HEK293 (cell line): ENCODE results near the gene WBP4.

Experiments
- EGR2 ChIP-seq: fragments of 450-650 bp; formaldehyde crosslinking; IDR thresholded peaks from 2 replicates; pipeline ENCODE4 v1.5.1; 2016; ENCODE audit warnings: low read depth, missing biosample characterization, missing genetic modification characterization
- PRDM1 ChIP-seq: fragments of 450-650 bp; formaldehyde crosslinking; IDR thresholded peaks from 2 replicates; pipeline ENCODE4; 2016; ENCODE audit warnings: missing biosample characterization, missing genetic modification characterization
- SCRT1 ChIP-seq: fragments of 450-650 bp; formaldehyde crosslinking; IDR thresholded peaks from 2 replicates; pipeline ENCODE4 v1.5.1; 2016; ENCODE audit warnings: missing biosample characterization, missing genetic modification characterization, borderline replicate concordance
- ZBTB20 ChIP-seq: fragments of 450-650 bp; formaldehyde crosslinking; IDR thresholded peaks from 2 replicates; pipeline ENCODE4 v1.5.1; 2016; ENCODE audit warnings: missing biosample characterization, missing genetic modification characterization
- ZBTB8A ChIP-seq: fragments of 450-650 bp; formaldehyde crosslinking; IDR thresholded peaks from 2 replicates; pipeline ENCODE4 v1.5.1; 2016; ENCODE audit warnings: missing biosample characterization, missing genetic modification characterization
- ZNF121 ChIP-seq: fragments of 450-650 bp; formaldehyde crosslinking; IDR thresholded peaks from 2 replicates; pipeline ENCODE4 v1.5.1; 2016; ENCODE audit warnings: missing biosample characterization, missing genetic modification characterization
- ZNF214 ChIP-seq: fragments of 450-650 bp; formaldehyde crosslinking; IDR thresholded peaks from 2 replicates; pipeline ENCODE4 v1.5.1; 2017; ENCODE audit warnings: missing biosample characterization, mild to moderate bottlenecking, missing genetic modification characterization, borderline replicate concordance
- ZNF302 ChIP-seq: fragments of 450-650 bp; formaldehyde crosslinking; IDR thresholded peaks from 2 replicates; pipeline ENCODE4 v1.5.1; 2016; ENCODE audit warnings: missing biosample characterization, missing genetic modification characterization, low read depth
- ZNF423 ChIP-seq: fragments of 450-650 bp; formaldehyde crosslinking; IDR thresholded peaks from 2 replicates; pipeline ENCODE4 v1.5.1; 2016; ENCODE audit warnings: missing biosample characterization, missing genetic modification characterization
- ZNF426 ChIP-seq: fragments of 450-650 bp; formaldehyde crosslinking; IDR thresholded peaks from 2 replicates; pipeline ENCODE4 v1.5.1; 2017; ENCODE audit warnings: missing biosample characterization, missing genetic modification characterization, mild to moderate bottlenecking, inconsistent platforms, moderate library complexity
- ZNF521 ChIP-seq: fragments of 450-650 bp; formaldehyde crosslinking; IDR thresholded peaks from 2 replicates; pipeline ENCODE4 v1.5.1; 2017; ENCODE audit warnings: missing biosample characterization, mild to moderate bottlenecking, missing genetic modification characterization
- ZNF571 ChIP-seq: fragments of 450-650 bp; formaldehyde crosslinking; IDR thresholded peaks from 2 replicates; pipeline ENCODE4 v1.5.0; 2017; ENCODE audit warnings: missing biosample characterization, missing genetic modification characterization
- ZNF600 ChIP-seq: fragments of 450-650 bp; formaldehyde crosslinking; IDR thresholded peaks from 2 replicates; pipeline ENCODE4 v1.5.1; 2016; ENCODE audit warnings: missing biosample characterization, missing genetic modification characterization
- ZNF658 ChIP-seq: fragments of 450-650 bp; formaldehyde crosslinking; IDR thresholded peaks from 2 replicates; pipeline ENCODE4; 2016; ENCODE audit warnings: missing biosample characterization, missing genetic modification characterization
- ZNF664 ChIP-seq: fragments of 450-650 bp; formaldehyde crosslinking; IDR thresholded peaks from 2 replicates; pipeline ENCODE4 v1.5.1; 2016; ENCODE audit warnings: missing biosample characterization, missing genetic modification characterization
- ZNF670 ChIP-seq: fragments of 450-650 bp; formaldehyde crosslinking; IDR thresholded peaks from 2 replicates; pipeline ENCODE4 v1.5.1; 2016; ENCODE audit warnings: missing biosample characterization, missing genetic modification characterization, low read depth
- ZNF707 ChIP-seq: fragments of 450-650 bp; formaldehyde crosslinking; IDR thresholded peaks from 2 replicates; pipeline ENCODE4 v1.5.1; 2016; ENCODE audit warnings: missing biosample characterization, missing genetic modification characterization
- ZNF792 ChIP-seq: fragments of 450-650 bp; formaldehyde crosslinking; IDR thresholded peaks from 2 replicates; pipeline ENCODE4 v1.5.1; 2016; ENCODE audit warnings: missing biosample characterization, missing genetic modification characterization
- ZNF843 ChIP-seq: fragments of 450-650 bp; formaldehyde crosslinking; IDR thresholded peaks from 2 replicates; pipeline ENCODE4 v1.5.1; 2016; ENCODE audit warnings: missing biosample characterization, missing genetic modification characterization
- ZSCAN16 ChIP-seq: fragments of 450-650 bp; formaldehyde crosslinking; IDR thresholded peaks from 2 replicates; pipeline ENCODE4 v1.5.1; 2016; ENCODE audit warnings: missing biosample characterization, missing genetic modification characterization
- TF ChIP-seq, protein P1 (sequence below): fragments of 450-650 bp; formaldehyde crosslinking; IDR thresholded peaks from 2 replicates; pipeline ENCODE4 v1.5.1; 2016; ENCODE audit warnings: missing biosample characterization, missing genetic modification characterization
- TF ChIP-seq, protein P2 (sequence below): fragments of 450-650 bp; formaldehyde crosslinking; IDR thresholded peaks from 2 replicates; pipeline ENCODE4 v1.5.1; 2017; ENCODE audit warnings: missing biosample characterization, missing genetic modification characterization
- TF ChIP-seq, protein P3 (sequence below): IDR thresholded peaks from 2 replicates; pipeline ENCODE4 v1.6.1; 2011; ENCODE audit warnings: mild to moderate bottlenecking, low read depth, low read length, borderline replicate concordance
- TF ChIP-seq, protein P4 (sequence below): fragments of 450-650 bp; formaldehyde crosslinking; IDR thresholded peaks from 2 replicates; pipeline ENCODE4 v1.5.1; 2016; ENCODE audit warnings: missing biosample characterization, missing genetic modification characterization
- TF ChIP-seq, protein P5 (sequence below): fragments of 450-650 bp; formaldehyde crosslinking; optimal IDR thresholded peaks from 2 replicates; pipeline ENCODE3; 2016; ENCODE audit warnings: missing biosample characterization, mild to moderate bottlenecking, missing genetic modification characterization
- TF ChIP-seq, protein P6 (sequence below): fragments of 450-650 bp; formaldehyde crosslinking; IDR thresholded peaks from 2 replicates; pipeline ENCODE4 v1.5.0; 2017; ENCODE audit warnings: missing biosample characterization, missing genetic modification characterization, borderline replicate concordance
- TF ChIP-seq, protein P7 (sequence below): fragments of 450-650 bp; formaldehyde crosslinking; IDR thresholded peaks from 2 replicates; pipeline ENCODE4 v1.5.1; 2016; ENCODE audit warnings: missing biosample characterization, missing genetic modification characterization

The WBP4 gene

DNA sequence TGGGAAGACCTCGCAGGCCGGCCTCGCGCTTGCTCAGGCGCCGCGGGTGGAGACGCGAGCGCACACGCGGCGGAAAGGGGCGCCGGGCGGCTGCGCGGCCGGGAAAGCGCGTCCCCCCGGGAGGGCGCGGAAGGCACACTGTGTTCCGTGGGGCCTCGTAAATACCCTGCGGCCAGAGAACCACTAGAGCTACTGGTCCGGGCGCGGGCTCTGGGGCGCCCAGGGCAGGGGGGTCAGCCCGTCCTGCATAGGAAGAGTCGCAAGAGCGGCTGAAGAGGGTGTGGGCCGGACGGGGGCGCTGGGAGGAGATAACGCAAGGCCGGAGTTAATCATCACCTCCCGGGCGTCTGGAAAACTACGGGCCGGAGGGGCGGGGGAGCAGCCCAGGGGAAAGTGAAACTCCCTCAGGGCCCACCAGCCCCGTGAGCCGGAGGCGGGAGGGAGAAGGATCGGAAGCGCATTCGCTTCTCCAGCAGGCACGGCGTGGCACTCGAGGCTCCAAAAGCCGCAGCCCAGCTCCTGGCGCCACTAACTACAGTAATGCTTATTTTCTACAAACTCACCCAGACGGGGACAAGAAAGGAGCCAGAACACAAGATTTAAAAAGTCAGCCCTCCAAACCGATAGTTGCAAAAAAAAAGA is 1.1 kb upstream of the WBP4 start (continued):
- peak; percentile 99 for TF ChIP-seq ZBTB8A
- TF ChIP-seq, protein P1, sequence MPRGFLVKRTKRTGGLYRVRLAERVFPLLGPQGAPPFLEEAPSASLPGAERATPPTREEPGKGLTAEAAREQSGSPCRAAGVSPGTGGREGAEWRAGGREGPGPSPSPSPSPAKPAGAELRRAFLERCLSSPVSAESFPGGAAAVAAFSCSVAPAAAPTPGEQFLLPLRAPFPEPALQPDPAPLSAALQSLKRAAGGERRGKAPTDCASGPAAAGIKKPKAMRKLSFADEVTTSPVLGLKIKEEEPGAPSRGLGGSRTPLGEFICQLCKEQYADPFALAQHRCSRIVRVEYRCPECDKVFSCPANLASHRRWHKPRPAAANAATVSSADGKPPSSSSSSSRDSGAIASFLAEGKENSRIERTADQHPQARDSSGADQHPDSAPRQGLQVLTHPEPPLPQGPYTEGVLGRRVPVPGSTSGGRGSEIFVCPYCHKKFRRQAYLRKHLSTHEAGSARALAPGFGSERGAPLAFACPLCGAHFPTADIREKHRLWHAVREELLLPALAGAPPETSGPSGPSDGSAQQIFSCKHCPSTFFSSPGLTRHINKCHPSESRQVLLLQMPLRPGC (tag by site-specific recombination), result peak; percentile 57; the same call in 1 of the 2 replicates
- TF ChIP-seq ZSCAN16 (tag by site-specific recombination), result 0 out of 2 replicates have a peak, but pooled peaks have one; percentile 57
- no peak for TF ChIP-seq SCRT1 (tag by site-specific recombination)
- peak; percentile 86 for TF ChIP-seq ZNF600
- peak; percentile 79; the same call in 1 of the 2 replicates for TF ChIP-seq PRDM1 (tag by site-specific recombination)
- TF ChIP-seq ZBTB20 (tag by site-specific recombination), result peak; percentile 91
- TF ChIP-seq, protein P2, sequence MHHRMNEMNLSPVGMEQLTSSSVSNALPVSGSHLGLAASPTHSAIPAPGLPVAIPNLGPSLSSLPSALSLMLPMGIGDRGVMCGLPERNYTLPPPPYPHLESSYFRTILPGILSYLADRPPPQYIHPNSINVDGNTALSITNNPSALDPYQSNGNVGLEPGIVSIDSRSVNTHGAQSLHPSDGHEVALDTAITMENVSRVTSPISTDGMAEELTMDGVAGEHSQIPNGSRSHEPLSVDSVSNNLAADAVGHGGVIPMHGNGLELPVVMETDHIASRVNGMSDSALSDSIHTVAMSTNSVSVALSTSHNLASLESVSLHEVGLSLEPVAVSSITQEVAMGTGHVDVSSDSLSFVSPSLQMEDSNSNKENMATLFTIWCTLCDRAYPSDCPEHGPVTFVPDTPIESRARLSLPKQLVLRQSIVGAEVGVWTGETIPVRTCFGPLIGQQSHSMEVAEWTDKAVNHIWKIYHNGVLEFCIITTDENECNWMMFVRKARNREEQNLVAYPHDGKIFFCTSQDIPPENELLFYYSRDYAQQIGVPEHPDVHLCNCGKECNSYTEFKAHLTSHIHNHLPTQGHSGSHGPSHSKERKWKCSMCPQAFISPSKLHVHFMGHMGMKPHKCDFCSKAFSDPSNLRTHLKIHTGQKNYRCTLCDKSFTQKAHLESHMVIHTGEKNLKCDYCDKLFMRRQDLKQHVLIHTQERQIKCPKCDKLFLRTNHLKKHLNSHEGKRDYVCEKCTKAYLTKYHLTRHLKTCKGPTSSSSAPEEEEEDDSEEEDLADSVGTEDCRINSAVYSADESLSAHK (tag by site-specific recombination), result peak; percentile 94
- TF ChIP-seq, protein P3, sequence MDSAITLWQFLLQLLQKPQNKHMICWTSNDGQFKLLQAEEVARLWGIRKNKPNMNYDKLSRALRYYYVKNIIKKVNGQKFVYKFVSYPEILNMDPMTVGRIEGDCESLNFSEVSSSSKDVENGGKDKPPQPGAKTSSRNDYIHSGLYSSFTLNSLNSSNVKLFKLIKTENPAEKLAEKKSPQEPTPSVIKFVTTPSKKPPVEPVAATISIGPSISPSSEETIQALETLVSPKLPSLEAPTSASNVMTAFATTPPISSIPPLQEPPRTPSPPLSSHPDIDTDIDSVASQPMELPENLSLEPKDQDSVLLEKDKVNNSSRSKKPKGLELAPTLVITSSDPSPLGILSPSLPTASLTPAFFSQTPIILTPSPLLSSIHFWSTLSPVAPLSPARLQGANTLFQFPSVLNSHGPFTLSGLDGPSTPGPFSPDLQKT, result no peak
- TF ChIP-seq, protein P4, sequence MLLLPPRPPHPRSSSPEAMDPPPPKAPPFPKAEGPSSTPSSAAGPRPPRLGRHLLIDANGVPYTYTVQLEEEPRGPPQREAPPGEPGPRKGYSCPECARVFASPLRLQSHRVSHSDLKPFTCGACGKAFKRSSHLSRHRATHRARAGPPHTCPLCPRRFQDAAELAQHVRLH (tag by site-specific recombination), result peak; percentile 68; the same call in 1 of the 2 replicates
- TF ChIP-seq, protein P5, sequence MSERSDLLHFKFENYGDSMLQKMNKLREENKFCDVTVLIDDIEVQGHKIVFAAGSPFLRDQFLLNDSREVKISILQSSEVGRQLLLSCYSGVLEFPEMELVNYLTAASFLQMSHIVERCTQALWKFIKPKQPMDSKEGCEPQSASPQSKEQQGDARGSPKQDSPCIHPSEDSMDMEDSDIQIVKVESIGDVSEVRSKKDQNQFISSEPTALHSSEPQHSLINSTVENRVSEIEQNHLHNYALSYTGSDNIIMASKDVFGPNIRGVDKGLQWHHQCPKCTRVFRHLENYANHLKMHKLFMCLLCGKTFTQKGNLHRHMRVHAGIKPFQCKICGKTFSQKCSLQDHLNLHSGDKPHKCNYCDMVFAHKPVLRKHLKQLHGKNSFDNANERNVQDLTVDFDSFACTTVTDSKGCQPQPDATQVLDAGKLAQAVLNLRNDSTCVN, result peak; percentile 93
- peak; percentile 77 for TF ChIP-seq EGR2 (tag by site-specific recombination)
- no peak for TF ChIP-seq ZNF658 (tag by site-specific recombination)
- TF ChIP-seq ZNF426 (tag by site-specific recombination), result no peak
- TF ChIP-seq ZNF214 (tag by site-specific recombination), result no peak
- no peak for TF ChIP-seq ZNF664 (tag by site-specific recombination)
- TF ChIP-seq, protein P6, sequence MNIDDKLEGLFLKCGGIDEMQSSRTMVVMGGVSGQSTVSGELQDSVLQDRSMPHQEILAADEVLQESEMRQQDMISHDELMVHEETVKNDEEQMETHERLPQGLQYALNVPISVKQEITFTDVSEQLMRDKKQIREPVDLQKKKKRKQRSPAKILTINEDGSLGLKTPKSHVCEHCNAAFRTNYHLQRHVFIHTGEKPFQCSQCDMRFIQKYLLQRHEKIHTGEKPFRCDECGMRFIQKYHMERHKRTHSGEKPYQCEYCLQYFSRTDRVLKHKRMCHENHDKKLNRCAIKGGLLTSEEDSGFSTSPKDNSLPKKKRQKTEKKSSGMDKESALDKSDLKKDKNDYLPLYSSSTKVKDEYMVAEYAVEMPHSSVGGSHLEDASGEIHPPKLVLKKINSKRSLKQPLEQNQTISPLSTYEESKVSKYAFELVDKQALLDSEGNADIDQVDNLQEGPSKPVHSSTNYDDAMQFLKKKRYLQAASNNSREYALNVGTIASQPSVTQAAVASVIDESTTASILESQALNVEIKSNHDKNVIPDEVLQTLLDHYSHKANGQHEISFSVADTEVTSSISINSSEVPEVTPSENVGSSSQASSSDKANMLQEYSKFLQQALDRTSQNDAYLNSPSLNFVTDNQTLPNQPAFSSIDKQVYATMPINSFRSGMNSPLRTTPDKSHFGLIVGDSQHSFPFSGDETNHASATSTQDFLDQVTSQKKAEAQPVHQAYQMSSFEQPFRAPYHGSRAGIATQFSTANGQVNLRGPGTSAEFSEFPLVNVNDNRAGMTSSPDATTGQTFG, result no peak
- TF ChIP-seq ZNF707 (tag by site-specific recombination), result no peak
- TF ChIP-seq ZNF121, result no peak; the same call in 1 of the 2 replicates
- TF ChIP-seq ZNF302 (tag by site-specific recombination), result no peak
- TF ChIP-seq ZNF670 (tag by site-specific recombination), result no peak
- no peak for TF ChIP-seq ZNF521
- 0 out of 2 replicates have a peak, but pooled peaks have one; percentile 11 for TF ChIP-seq ZNF843 (tag by site-specific recombination)
- TF ChIP-seq, protein P7, sequence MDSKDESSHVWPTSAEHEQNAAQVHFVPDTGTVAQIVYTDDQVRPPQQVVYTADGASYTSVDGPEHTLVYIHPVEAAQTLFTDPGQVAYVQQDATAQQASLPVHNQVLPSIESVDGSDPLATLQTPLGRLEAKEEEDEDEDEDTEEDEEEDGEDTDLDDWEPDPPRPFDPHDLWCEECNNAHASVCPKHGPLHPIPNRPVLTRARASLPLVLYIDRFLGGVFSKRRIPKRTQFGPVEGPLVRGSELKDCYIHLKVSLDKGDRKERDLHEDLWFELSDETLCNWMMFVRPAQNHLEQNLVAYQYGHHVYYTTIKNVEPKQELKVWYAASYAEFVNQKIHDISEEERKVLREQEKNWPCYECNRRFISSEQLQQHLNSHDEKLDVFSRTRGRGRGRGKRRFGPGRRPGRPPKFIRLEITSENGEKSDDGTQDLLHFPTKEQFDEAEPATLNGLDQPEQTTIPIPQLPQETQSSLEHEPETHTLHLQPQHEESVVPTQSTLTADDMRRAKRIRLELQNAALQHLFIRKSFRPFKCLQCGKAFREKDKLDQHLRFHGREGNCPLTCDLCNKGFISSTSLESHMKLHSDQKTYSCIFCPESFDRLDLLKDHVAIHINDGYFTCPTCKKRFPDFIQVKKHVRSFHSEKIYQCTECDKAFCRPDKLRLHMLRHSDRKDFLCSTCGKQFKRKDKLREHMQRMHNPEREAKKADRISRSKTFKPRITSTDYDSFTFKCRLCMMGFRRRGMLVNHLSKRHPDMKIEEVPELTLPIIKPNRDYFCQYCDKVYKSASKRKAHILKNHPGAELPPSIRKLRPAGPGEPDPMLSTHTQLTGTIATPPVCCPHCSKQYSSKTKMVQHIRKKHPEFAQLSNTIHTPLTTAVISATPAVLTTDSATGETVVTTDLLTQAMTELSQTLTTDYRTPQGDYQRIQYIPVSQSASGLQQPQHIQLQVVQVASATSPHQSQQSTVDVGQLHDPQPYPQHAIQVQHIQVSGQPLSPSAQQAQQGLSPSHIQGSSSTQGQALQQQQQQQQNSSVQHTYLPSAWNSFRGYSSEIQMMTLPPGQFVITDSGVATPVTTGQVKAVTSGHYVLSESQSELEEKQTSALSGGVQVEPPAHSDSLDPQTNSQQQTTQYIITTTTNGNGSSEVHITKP, result peak; percentile 75
- TF ChIP-seq ZNF792 (tag by site-specific recombination), result no peak
- TF ChIP-seq ZNF571 (tag by site-specific recombination), result no peak
- peak; percentile 87; the same call in 1 of the 2 replicates for TF ChIP-seq ZNF423 (tag by site-specific recombination)
